ENCODE results near the gene TLCD5.

TLCD5 gene

DNA sequence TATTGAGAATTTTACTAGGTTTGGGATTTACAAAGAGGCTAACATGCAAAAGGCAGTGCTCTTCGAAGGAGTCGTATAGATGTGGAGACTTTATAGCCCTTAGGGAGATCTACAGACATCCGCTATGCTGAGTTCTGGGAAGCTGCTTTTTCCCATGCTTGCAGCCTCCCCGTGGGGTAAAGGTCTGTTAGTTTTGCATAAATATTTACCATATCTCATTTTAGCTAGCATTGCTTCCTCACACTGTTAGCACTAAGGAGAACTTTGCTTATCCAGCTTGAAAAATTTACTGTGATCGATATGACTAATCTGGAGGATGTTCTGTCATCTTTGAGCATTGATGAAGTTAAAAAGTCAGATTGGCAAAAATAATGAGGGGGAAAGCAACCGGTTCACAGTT, 29.7 kb downstream of the TLCD5 start:
- no peak for TF ChIP-seq EP300 (IDR thresholded peaks at IDR 0.05; ENCODE audit: borderline replicate concordance)
- TF ChIP-seq TEAD4 (IDR thresholded peaks at IDR 0.05) = no peak
- no peak for TF ChIP-seq RAD21 (IDR thresholded peaks at IDR 0.05; ENCODE audit: low read depth)
- TF ChIP-seq, protein P1, sequence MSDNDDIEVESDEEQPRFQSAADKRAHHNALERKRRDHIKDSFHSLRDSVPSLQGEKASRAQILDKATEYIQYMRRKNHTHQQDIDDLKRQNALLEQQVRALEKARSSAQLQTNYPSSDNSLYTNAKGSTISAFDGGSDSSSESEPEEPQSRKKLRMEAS (IDR thresholded peaks at IDR 0.05) = no peak
- TF ChIP-seq ZBTB7A (IDR thresholded peaks at IDR 0.05; ENCODE audit: low read depth) = no peak
- no peak for TF ChIP-seq CEBPB (IDR thresholded peaks at IDR 0.05)
- no peak for TF ChIP-seq FOXM1 (IDR thresholded peaks at IDR 0.05; ENCODE audit: borderline replicate concordance, low read depth)
- no peak for TF ChIP-seq TAF1 (IDR thresholded peaks at IDR 0.05; ENCODE audit: low read depth)
- TF ChIP-seq, protein P2, sequence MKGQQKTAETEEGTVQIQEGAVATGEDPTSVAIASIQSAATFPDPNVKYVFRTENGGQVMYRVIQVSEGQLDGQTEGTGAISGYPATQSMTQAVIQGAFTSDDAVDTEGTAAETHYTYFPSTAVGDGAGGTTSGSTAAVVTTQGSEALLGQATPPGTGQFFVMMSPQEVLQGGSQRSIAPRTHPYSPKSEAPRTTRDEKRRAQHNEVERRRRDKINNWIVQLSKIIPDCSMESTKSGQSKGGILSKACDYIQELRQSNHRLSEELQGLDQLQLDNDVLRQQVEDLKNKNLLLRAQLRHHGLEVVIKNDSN (IDR thresholded peaks at IDR 0.05) = no peak
- no peak for TF ChIP-seq CREB1 (IDR thresholded peaks at IDR 0.05; ENCODE audit: low read depth)
- TF ChIP-seq TCF12 (IDR thresholded peaks at IDR 0.05; ENCODE audit: low read depth) = no peak
- TF ChIP-seq, protein P3, sequence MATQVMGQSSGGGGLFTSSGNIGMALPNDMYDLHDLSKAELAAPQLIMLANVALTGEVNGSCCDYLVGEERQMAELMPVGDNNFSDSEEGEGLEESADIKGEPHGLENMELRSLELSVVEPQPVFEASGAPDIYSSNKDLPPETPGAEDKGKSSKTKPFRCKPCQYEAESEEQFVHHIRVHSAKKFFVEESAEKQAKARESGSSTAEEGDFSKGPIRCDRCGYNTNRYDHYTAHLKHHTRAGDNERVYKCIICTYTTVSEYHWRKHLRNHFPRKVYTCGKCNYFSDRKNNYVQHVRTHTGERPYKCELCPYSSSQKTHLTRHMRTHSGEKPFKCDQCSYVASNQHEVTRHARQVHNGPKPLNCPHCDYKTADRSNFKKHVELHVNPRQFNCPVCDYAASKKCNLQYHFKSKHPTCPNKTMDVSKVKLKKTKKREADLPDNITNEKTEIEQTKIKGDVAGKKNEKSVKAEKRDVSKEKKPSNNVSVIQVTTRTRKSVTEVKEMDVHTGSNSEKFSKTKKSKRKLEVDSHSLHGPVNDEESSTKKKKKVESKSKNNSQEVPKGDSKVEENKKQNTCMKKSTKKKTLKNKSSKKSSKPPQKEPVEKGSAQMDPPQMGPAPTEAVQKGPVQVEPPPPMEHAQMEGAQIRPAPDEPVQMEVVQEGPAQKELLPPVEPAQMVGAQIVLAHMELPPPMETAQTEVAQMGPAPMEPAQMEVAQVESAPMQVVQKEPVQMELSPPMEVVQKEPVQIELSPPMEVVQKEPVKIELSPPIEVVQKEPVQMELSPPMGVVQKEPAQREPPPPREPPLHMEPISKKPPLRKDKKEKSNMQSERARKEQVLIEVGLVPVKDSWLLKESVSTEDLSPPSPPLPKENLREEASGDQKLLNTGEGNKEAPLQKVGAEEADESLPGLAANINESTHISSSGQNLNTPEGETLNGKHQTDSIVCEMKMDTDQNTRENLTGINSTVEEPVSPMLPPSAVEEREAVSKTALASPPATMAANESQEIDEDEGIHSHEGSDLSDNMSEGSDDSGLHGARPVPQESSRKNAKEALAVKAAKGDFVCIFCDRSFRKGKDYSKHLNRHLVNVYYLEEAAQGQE (IDR thresholded peaks at IDR 0.05; ENCODE audit: low read depth) = no peak
- TF ChIP-seq NFIC (IDR thresholded peaks at IDR 0.05) = no peak
- no peak for TF ChIP-seq YY1 (IDR thresholded peaks at IDR 0.05; ENCODE audit: low read depth)
- no peak for TF ChIP-seq EGR1 (IDR thresholded peaks at IDR 0.05)

DNA sequence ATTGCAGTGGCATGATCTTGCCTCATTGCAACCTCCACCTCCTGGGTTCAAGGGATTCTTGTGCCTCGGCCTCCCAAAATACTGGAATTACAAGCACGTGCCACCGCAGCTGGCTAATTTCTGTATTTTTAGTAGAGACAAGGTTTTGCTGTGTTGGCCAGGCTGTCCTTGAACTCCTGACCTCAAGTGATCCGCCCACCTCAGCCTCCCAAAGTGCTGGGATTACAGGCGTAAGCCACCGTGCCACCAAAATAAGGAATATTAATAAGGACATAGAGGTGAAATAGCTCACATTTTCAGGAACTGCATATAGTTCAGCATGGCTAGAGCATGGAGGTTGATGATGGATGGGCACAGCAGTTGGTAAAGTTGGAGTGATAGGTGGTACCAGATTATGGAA, 32.5 kb downstream of the TLCD5 start:
- TF ChIP-seq CEBPB (IDR thresholded peaks at IDR 0.05) = no peak
- TF ChIP-seq TAF1 (IDR thresholded peaks at IDR 0.05; ENCODE audit: low read depth) = no peak
- TF ChIP-seq YY1 (IDR thresholded peaks at IDR 0.05; ENCODE audit: low read depth) = no peak
- TF ChIP-seq, protein P2 (IDR thresholded peaks at IDR 0.05) = no peak
- no peak for TF ChIP-seq FOXM1 (IDR thresholded peaks at IDR 0.05; ENCODE audit: borderline replicate concordance, low read depth)
- no peak for TF ChIP-seq NFIC (IDR thresholded peaks at IDR 0.05)
- TF ChIP-seq ZBTB7A (IDR thresholded peaks at IDR 0.05; ENCODE audit: low read depth) = no peak
- no peak for TF ChIP-seq RAD21 (IDR thresholded peaks at IDR 0.05; ENCODE audit: low read depth)
- no peak for TF ChIP-seq EGR1 (IDR thresholded peaks at IDR 0.05)
- TF ChIP-seq, protein P3 (IDR thresholded peaks at IDR 0.05; ENCODE audit: low read depth) = no peak
- no peak for TF ChIP-seq CREB1 (IDR thresholded peaks at IDR 0.05; ENCODE audit: low read depth)
- TF ChIP-seq, protein P1 (IDR thresholded peaks at IDR 0.05) = no peak
- no peak for TF ChIP-seq EP300 (IDR thresholded peaks at IDR 0.05; ENCODE audit: borderline replicate concordance)
- TF ChIP-seq TCF12 (IDR thresholded peaks at IDR 0.05; ENCODE audit: low read depth) = no peak
- TF ChIP-seq TEAD4 (IDR thresholded peaks at IDR 0.05) = no peak

DNA sequence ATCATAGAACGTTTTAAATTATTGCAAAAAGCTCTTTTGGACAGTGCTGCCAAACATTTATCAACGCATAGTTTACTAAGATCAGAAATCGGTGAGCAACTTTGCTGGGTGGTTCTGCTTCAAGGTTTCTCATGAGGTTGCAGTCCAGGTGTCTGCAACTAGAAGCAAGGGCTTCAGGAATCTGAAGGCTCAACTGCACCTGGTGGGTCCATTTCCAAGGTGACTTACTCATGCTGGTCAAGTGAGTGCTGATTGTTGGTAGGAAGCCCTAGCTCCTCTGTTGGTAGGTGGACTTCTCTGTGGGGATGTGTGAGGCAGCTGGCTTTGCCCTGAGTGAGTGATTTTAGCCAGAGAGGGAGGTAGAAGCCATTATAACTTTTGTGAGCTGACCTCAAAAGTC, 33.6 kb downstream of the TLCD5 start:
- TF ChIP-seq CREB1 (IDR thresholded peaks at IDR 0.05; ENCODE audit: low read depth) (no peak), TCF12 (IDR thresholded peaks at IDR 0.05; ENCODE audit: low read depth) (no peak), TAF1 (IDR thresholded peaks at IDR 0.05; ENCODE audit: low read depth) (no peak), ZBTB7A (IDR thresholded peaks at IDR 0.05; ENCODE audit: low read depth) (no peak), RAD21 (IDR thresholded peaks at IDR 0.05; ENCODE audit: low read depth) (no peak), YY1 (IDR thresholded peaks at IDR 0.05; ENCODE audit: low read depth) (no peak), TEAD4 (IDR thresholded peaks at IDR 0.05) (no peak)
- TF ChIP-seq, protein P3 (IDR thresholded peaks at IDR 0.05; ENCODE audit: low read depth) = no peak
- TF ChIP-seq, protein P2 (IDR thresholded peaks at IDR 0.05) = no peak

DNA sequence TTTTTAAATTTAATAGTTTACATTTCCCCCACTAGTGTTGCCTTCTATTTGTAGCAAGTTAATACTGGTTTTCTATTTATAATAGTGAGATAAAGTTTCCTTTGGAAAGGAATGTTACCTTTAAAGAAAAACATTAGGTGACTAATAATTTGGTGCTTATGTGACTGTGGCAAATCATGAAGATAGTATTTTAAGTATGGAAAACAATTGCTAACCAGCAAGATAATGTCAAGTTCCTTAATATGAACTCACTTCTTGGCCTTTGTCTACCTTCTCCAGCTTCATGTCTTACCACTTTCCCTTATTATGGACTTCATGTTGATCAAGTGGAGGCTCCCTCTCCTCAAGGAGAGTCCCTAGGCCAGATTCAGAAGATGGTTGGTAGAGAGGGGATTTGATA, 38.3 kb downstream of the TLCD5 start:
- TF ChIP-seq ZBTB7A (IDR thresholded peaks at IDR 0.05; ENCODE audit: low read depth) = no peak

Measured in Ishikawa (cell line).